Duodenal mucosa (tissue), 2 donors: ENCODE measurements around the gene HSPA1A.
A peak's percentile ranks its signal among the peaks of the same experiment; 100 is the strongest.
"Not testable (repeated sequence)": the region's sequence is repeated elsewhere in the genome, so short reads cannot be mapped to it uniquely, and the experiment has no call there.

Experiments
- H3K27ac ChIP-seq: one replicate; pipeline ENCODE4 v1.7.0; 2013; ENCODE audit warnings: low read depth, low read length
- H3K27me3 ChIP-seq, 2 donors: one replicate each; pipeline ENCODE4 v1.7.0; 2013; ENCODE audit warnings: low read length in 2 of 2, control low read depth in 1 of 2; ENCODE audit not compliant: insufficient read depth in 2 of 2, control insufficient read depth in 1 of 2
- H3K36me3 ChIP-seq, 2 donors: one replicate each; pipeline ENCODE4 v1.7.0; 2013; ENCODE audit warnings: low read length in 2 of 2, control low read depth in 1 of 2; ENCODE audit not compliant: insufficient read depth in 2 of 2, control insufficient read depth in 1 of 2
- H3K4me1 ChIP-seq, 2 donors: one replicate each; pipeline ENCODE4 v1.7.0; 2013; ENCODE audit warnings: low read length in 2 of 2, control low read depth in 1 of 2; ENCODE audit not compliant: insufficient read depth in 2 of 2, control insufficient read depth in 1 of 2
- H3K4me3 ChIP-seq, 2 donors: one replicate each; pipeline ENCODE4 v1.7.0; 2013; ENCODE audit warnings: low read length in 2 of 2, low read depth in 1 of 2
- H3K9ac ChIP-seq, 2 donors: one replicate each; pipeline ENCODE4 v1.7.0; 2013; ENCODE audit warnings: low read length in 2 of 2, low read depth in 1 of 2
- H3K9me3 ChIP-seq, 2 donors: one replicate each; pipeline ENCODE4 v1.7.0; 2013; ENCODE audit warnings: low read length in 2 of 2, control low read depth in 1 of 2; ENCODE audit not compliant: control insufficient read depth in 1 of 2

The HSPA1A gene

DNA sequence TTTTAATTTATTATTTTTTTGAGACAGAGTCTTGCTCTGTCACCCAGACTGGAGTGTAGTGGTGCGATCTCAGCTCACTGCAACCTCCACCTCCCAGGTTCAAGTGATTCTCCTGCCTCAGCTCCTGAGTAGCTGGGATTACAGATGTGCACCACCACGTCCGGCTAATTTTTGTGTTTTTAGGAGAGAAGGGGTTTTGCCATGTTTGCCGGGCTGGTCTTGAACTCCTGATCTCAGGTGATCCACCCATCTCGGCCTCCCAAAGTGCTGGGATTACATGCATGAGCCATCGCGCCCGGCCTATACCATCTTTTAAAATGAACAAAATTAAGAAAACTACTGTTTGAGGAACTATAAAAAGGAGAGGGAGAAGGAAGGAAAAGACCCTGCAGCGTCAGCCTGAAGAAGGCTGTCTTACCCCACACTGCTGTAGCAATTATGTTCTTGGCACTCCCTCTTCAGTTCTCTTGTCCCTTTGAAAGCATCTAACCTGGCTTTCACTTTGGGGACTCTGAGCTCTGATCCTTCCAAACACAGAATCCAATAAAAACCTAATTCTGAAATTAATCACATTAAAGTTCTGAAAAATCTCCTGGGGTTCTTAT is 8.4 kb downstream of the HSPA1A start:
- peaks cover 31 to 50% of the 10 kb centered on the region in 2 donors for H3K4me1 ChIP-seq
- H3K36me3 ChIP-seq, H3K4me3 ChIP-seq, H3K27me3 ChIP-seq, H3K9ac ChIP-seq, H3K27ac ChIP-seq, H3K9me3 ChIP-seq: not testable (repeated sequence)

- Histone ChIP-seq H3K36me3 (no peaks in the 10 kb centered on the region), H3K4me3 (no peak overlapping the region), H3K4me1 (peaks cover 19 to 41% of the 10 kb centered on the region in 2 donors), H3K27me3 (no peaks in the 10 kb centered on the region), H3K27ac (peak overlapping the region; percentile 99), H3K9ac (peak overlapping the region; percentile 1 to 47), H3K9me3 (no peaks in the 10 kb centered on the region)
Measured at GRCh38 chr6:31825553-31825952, 10.2 kb downstream of the HSPA1A start.

DNA sequence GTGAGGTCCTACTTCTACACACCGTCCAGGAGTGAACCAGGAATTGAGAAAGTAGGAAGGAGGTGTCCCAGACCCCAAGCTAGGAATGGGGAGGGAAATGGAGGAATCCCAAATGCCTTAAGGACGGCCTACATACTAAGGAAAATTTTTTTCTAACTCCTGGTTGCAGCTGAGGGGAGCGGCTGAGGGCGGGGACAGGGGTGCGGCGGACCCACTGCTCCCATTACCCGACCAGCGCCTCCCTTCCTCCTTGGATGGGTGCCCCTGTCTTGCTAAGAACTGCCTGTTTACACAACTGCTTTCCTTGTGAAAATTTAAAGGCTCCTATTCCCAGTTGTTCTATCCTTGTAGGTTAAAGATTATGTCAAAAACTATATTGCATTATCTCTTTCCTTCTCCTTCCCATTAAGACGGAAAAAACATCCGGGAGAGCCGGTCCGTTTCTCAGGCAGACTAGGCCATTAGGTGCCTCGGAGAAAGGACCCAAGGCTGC is 11.5 kb downstream of the HSPA1A start:
- Histone ChIP-seq H3K27me3 (no peaks in the 10 kb centered on the region), H3K9ac (peak overlapping the region; percentile 97 to 99), H3K9me3 (no peaks in the 10 kb centered on the region), H3K4me1 (peaks cover 20 to 32% of the 10 kb centered on the region in 2 donors), H3K27ac (peak overlapping the region; percentile 99), H3K36me3 (no peaks in the 10 kb centered on the region), H3K4me3 (peak overlapping the region; percentile 80 to 87)

DNA sequence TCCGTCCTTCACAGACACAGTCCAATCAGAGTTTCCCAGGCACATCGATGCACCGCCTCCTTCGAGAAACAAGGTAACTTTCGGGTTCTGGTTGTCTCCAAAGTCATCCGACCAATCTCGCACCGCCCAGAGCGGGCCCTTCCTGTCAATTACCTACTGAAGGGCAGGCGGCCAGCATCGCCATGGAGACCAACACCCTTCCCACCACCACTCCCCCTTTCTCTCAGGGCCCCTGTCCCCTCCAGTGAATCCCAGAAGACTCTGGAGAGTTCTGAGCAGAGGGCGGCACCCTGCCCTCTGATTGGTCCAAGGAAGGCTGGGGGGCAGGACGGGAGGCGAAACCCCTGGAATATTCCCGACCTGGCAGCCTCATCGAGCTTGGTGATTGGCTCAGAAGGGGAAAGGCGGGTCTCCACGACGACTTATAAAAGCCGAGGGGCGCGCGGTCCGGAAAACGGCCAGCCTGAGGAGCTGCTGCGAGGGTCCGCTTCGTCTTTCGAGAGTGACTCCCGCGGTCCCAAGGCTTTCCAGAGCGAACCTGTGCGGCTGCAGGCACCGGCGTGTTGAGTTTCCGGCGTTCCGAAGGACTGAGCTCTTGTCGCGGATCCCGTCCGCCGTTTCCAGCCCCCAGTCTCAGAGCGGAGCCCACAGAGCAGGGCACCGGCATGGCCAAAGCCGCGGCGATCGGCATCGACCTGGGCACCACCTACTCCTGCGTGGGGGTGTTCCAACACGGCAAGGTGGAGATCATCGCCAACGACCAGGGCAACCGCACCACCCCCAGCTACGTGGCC is 12.1 kb downstream of the HSPA1A start, which contains the start of gene HSPA1B:
TSS of gene HSPA1B (plus strand) at position 453 of the 794 bp plus-strand sequence. CDS start at position 666, 213 bp downstream.
- Histone ChIP-seq H3K36me3 (no peaks in the 10 kb centered on the region), H3K9me3 (no peaks in the 10 kb centered on the region), H3K27me3 (no peaks in the 10 kb centered on the region), H3K4me3 (peak within 1 kb of the TSS; percentile 80 to 87), H3K9ac (peak within 1 kb of the TSS; percentile 97 to 99), H3K4me1 (peaks cover 20 to 29% of the 10 kb centered on the region in 2 donors), H3K27ac (peak within 1 kb of the TSS; percentile 99)

- peak overlapping the region; percentile 68 for H3K27ac ChIP-seq
- H3K4me3 ChIP-seq: peak overlapping the region; percentile 77 to 80
- peak overlapping the region; percentile 83 to 90 for H3K9ac ChIP-seq
- no peaks in the 10 kb centered on the region for H3K27me3 ChIP-seq
- H3K9me3 ChIP-seq: no peaks in the 10 kb centered on the region
- H3K4me1 ChIP-seq: peaks cover 17 to 34% of the 10 kb centered on the region in 2 donors
- H3K36me3 ChIP-seq: no peaks in the 10 kb centered on the region
Measured at GRCh38 chr6:31829633-31830283, 14.4 kb downstream of the HSPA1A start.

DNA sequence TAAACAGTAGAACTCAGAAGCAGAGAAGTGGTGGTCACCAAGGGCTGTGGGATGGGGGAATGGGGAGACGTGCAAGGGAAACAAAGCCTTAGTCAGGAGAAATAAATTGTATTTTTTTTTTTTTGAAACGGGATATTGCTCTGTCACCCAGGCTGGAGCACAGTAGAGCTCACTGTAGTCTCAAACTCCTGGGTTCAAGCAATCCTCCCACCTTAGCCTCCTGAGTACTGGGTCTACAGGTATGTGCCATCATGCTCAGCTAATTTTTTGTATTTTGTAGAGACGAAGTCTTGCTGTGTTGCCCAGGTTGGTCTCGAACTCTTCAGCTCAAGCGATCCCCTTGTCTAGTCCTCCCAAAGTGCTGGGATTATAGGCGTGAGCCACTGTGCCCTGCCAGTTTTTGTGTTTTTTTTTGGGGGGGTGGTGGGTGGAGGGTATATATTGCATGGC is 15.6 kb downstream of the HSPA1A start:
- H3K36me3 ChIP-seq: no peaks in the 10 kb centered on the region
- peaks cover 9 to 34% of the 10 kb centered on the region in 2 donors for H3K4me1 ChIP-seq
- no peaks in the 10 kb centered on the region for H3K9me3 ChIP-seq
- peak overlapping the region; percentile 64 for H3K27ac ChIP-seq
- H3K27me3 ChIP-seq: no peaks in the 10 kb centered on the region
- peak overlapping the region; percentile 77 to 80 for H3K4me3 ChIP-seq
- peak overlapping the region; percentile 83 to 90 for H3K9ac ChIP-seq

DNA sequence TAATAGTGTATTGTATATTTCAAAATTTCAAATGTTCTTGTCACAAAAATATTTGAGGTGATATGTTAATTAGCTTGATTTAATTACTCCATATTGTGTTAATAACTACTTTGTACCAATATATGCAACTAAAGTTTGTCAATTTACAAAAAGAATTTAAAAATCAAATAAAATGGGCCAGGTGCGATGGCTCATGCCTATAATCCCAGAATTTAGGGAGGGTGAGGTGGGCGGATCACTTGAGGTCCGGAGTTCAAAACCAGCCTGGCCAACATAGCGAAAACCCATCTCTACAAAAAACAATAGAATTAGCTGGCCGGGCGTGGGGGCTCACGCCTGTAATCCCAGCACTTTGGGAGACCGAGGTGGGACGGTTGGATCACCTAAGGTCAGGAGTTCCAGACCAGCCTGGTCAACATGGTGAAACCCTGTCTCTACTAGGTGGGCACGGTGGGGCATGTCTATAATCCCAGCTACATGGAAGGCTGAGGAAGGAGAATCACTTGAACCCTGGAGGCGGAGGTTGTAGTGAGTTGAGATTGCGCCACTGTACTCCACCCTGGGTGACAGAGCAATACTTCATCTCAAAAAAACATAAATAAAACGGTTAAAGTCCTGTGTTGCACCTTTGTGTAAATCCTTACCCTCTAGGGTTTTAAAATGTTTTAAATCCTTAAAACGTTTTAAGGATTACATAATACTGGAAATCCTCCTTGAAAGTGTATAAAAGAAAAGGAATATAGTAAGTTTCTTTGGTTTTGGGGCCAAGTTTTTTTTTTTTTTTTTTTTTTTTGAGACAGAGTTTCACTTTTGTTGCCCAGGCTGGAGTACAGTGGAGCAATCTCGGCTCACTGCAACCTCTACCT is 16.2 kb downstream of the HSPA1A start:
- H3K9ac ChIP-seq: peak overlapping the region; percentile 83 to 90
- peaks cover 10 to 37% of the 10 kb centered on the region in 2 donors for H3K4me1 ChIP-seq
- H3K27ac ChIP-seq: peak overlapping the region; percentile 14
- no peaks in the 10 kb centered on the region for H3K27me3 ChIP-seq
- H3K4me3 ChIP-seq: peak overlapping the region in 1 of 2 donors; percentile 80
- no peaks in the 10 kb centered on the region for H3K9me3 ChIP-seq
- no peaks in the 10 kb centered on the region for H3K36me3 ChIP-seq

GRCh38 chr6:31834367-31835250 is 19.3 kb downstream of the HSPA1A start:
- Histone ChIP-seq H3K9ac (peak overlapping the region; percentile 96 to 100), H3K36me3 (peaks cover 11 to 27% of the 10 kb centered on the region in 2 donors), H3K4me3 (peak overlapping the region; percentile 95 to 98), H3K4me1 (peaks cover 21 to 55% of the 10 kb centered on the region in 2 donors), H3K27ac (peak overlapping the region; percentile 92), H3K9me3 (no peaks in the 10 kb centered on the region), H3K27me3 (no peaks in the 10 kb centered on the region)
